ENCODE data around the gene GJB3.
"Not testable (repeated sequence)": the region's sequence is repeated elsewhere in the genome, so short reads cannot be mapped to it uniquely, and the experiment has no call there.

The GJB3 gene

GRCh38 chr1:34786521-34787325 is 5.7 kb downstream of the GJB3 start:
- DNase-seq = peak; percentile 54

GRCh38 chr1:34787461-34788420 is 6.7 kb downstream of the GJB3 start:
- DNase-seq = peak; percentile 16

- DNase-seq = no peak
These were observed 10.0 kb downstream of the GJB3 start for GRCh38 chr1:34790985-34791384.

GRCh38 chr1:34792424-34792823 is 11.4 kb downstream of the GJB3 start:
- no peak for DNase-seq

GRCh38 chr1:34792868-34793727 is 12.1 kb downstream of the GJB3 start, which contains the start of gene GJA4:
Gene GJA4, plus strand, starts transcription at chr1:34792999. Its CDS starts 1,215 bp downstream, at chr1:34794214.
- no peak for DNase-seq

- DNase-seq = no peak
These were observed 13.2 kb downstream of the GJB3 start for GRCh38 chr1:34794001-34794789.

- DNase-seq = no peak
These were observed 13.8 kb downstream of the GJB3 start for GRCh38 chr1:34794790-34795180.

- DNase-seq = no peak
These were observed 14.9 kb downstream of the GJB3 start for GRCh38 chr1:34795916-34796315.

GRCh38 chr1:34796990-34797389 is 16.0 kb downstream of the GJB3 start:
- DNase-seq = no peak

- no peak for DNase-seq
These were observed 19.2 kb downstream of the GJB3 start for GRCh38 chr1:34800214-34800613.

- DNase-seq = no peak
These were observed 22.8 kb downstream of the GJB3 start for GRCh38 chr1:34803770-34804169.

- peak; percentile 7 for DNase-seq
These were observed 25.4 kb downstream of the GJB3 start for GRCh38 chr1:34806396-34806795.

- no peak for DNase-seq
These were observed 27.2 kb downstream of the GJB3 start for GRCh38 chr1:34808051-34808810.

GRCh38 chr1:34810781-34811180 is 29.8 kb downstream of the GJB3 start:
- not testable (repeated sequence) for DNase-seq

GRCh38 chr1:34816332-34816731 is 35.3 kb downstream of the GJB3 start:
- DNase-seq = no peak

GRCh38 chr1:34816778-34817177 is 35.8 kb downstream of the GJB3 start:
- DNase-seq = no peak

GRCh38 chr1:34818862-34819261 is 37.8 kb downstream of the GJB3 start:
- DNase-seq = not testable (repeated sequence)

GRCh38 chr1:34822202-34822601 is 41.2 kb downstream of the GJB3 start:
- no peak for DNase-seq

GRCh38 chr1:34824817-34825454 is 43.9 kb downstream of the GJB3 start:
- no peak for DNase-seq

- DNase-seq = no peak
These were observed 44.6 kb downstream of the GJB3 start for GRCh38 chr1:34825455-34826091.
